Right lung (tissue), 10 donors: ENCODE data around the gene FRMD6. TPM values are rescaled to one million over a fixed set of nuclear protein-coding genes. Genes with fewer than 3 reads are reported as not detected.

Experiments
- DNase-seq, 2 donors: peaks; one replicate each; pipeline ENCODE4 v3.0.0-alpha.2; 2013
- long read RNA-seq, 8 donors: transcript quantifications; one replicate each; lab custom pipeline, GENCODE V29; 2026
- polyA plus RNA-seq, 5 donors: library from polyadenylated mRNA; unstranded; fragments of 120-200 nt; gene quantifications; one replicate each; pipeline versions ENCODE4 v1.2.1 to v1.2.3, GENCODE V29; 2013; ENCODE audit warnings: inconsistent platforms in 1 of 5, low replicate concordance in 1 of 5; ENCODE audit not compliant: insufficient read length in 5 of 5, insufficient read depth in 1 of 5

Gene FRMD6
- 10 to 100 TPM; 21.1 to 36.2 (median 30.1) TPM for polyA plus RNA-seq
- long read RNA-seq, donor 1, full-length matches to known transcripts: 2 of 2 reads
- long read RNA-seq, donor 1, partial matches to known transcripts: 0 of 2 reads
- long read RNA-seq, donor 1, other reads (novel, unspliced or antisense): 0 of 2 reads
- long read RNA-seq, donor 2, full-length matches to known transcripts: 2 of 2 reads
- long read RNA-seq, donor 2, partial matches to known transcripts: 0 of 2 reads
- long read RNA-seq, donor 2, other reads (novel, unspliced or antisense): 0 of 2 reads
- long read RNA-seq, donor 3, full-length matches to known transcripts: 2 of 41 reads
- long read RNA-seq, donor 3, partial matches to known transcripts: 39 of 41 reads
- long read RNA-seq, donor 3, other reads (novel, unspliced or antisense): 0 of 41 reads
- long read RNA-seq, donor 4, full-length matches to known transcripts: 3 of 3 reads
- long read RNA-seq, donor 4, partial matches to known transcripts: 0 of 3 reads
- long read RNA-seq, donor 4, other reads (novel, unspliced or antisense): 0 of 3 reads
- long read RNA-seq, donor 5, full-length matches to known transcripts: 3 of 3 reads
- long read RNA-seq, donor 5, partial matches to known transcripts: 0 of 3 reads
- long read RNA-seq, donor 5, other reads (novel, unspliced or antisense): 0 of 3 reads
- long read RNA-seq, donor 6: 0 reads
- long read RNA-seq, donor 7, full-length matches to known transcripts: 2 of 2 reads
- long read RNA-seq, donor 7, partial matches to known transcripts: 0 of 2 reads
- long read RNA-seq, donor 7, other reads (novel, unspliced or antisense): 0 of 2 reads
- long read RNA-seq, donor 8: 0 reads

GRCh38 chr14:51651388-51652167 is at the start of gene FRMD6:
TSS of gene FRMD6 (plus strand) at chr14:51651910. CDS start at chr14:51689837, 37,927 bp downstream.
- DNase-seq: peak; percentile 92 to 93

- DNase-seq: no peak
Observed at GRCh38 chr14:51602310-51602709, 49.4 kb upstream of the FRMD6 start.

- DNase-seq: no peak
Observed at GRCh38 chr14:51603495-51603894, 48.2 kb upstream of the FRMD6 start.

GRCh38 chr14:51604073-51604472 is 47.6 kb upstream of the FRMD6 start:
- no peak for DNase-seq

GRCh38 chr14:51605575-51605974 is 46.1 kb upstream of the FRMD6 start:
- DNase-seq: no peak

- no peak for DNase-seq
Observed at GRCh38 chr14:51607711-51608110, 44.0 kb upstream of the FRMD6 start.

- no peak for DNase-seq
Observed at GRCh38 chr14:51609251-51609954, 42.3 kb upstream of the FRMD6 start.

- no peak for DNase-seq
Observed at GRCh38 chr14:51609955-51610283, 41.8 kb upstream of the FRMD6 start.

GRCh38 chr14:51610771-51611170 is 40.9 kb upstream of the FRMD6 start:
- no peak for DNase-seq

GRCh38 chr14:51612449-51612848 is 39.3 kb upstream of the FRMD6 start:
- DNase-seq: no peak

GRCh38 chr14:51613416-51613815 is 38.3 kb upstream of the FRMD6 start:
- no peak for DNase-seq

GRCh38 chr14:51614707-51615106 is 37.0 kb upstream of the FRMD6 start:
- peak in 1 of 2 donors; percentile 17 for DNase-seq

- no peak for DNase-seq
Observed at GRCh38 chr14:51616256-51616655, 35.5 kb upstream of the FRMD6 start.

GRCh38 chr14:51616724-51617409 is 34.8 kb upstream of the FRMD6 start:
- DNase-seq: peak; percentile 16 to 24

- DNase-seq: no peak
Observed at GRCh38 chr14:51619561-51619960, 32.1 kb upstream of the FRMD6 start.

- DNase-seq: no peak
Observed at GRCh38 chr14:51620056-51620455, 31.7 kb upstream of the FRMD6 start.

- DNase-seq: no peak
Observed at GRCh38 chr14:51621654-51622053, 30.1 kb upstream of the FRMD6 start.

- no peak for DNase-seq
Observed at GRCh38 chr14:51622376-51622775, 29.3 kb upstream of the FRMD6 start.

GRCh38 chr14:51624955-51625569 is 26.6 kb upstream of the FRMD6 start:
- no peak for DNase-seq

- no peak for DNase-seq
Observed at GRCh38 chr14:51626185-51626584, 25.5 kb upstream of the FRMD6 start.
